Breast epithelium (tissue), 3 donors: Measurements from ENCODE around the gene ENG.

Experiments used
- CTCF ChIP-seq, 3 donors: fragments of 450-650 bp; IDR thresholded peaks; one replicate each; pipeline ENCODE4 v1.5.1; 2016 to 2017; ENCODE audit warnings: antibody characterized with exemption in 3 of 3, mild to moderate bottlenecking in 3 of 3, moderate library complexity in 3 of 3
- POLR2AphosphoS5 ChIP-seq, 3 donors: sonication (generic); formaldehyde crosslinking; IDR thresholded peaks; one replicate each; pipeline ENCODE4 v1.6.1; 2017; ENCODE audit warnings: antibody characterized with exemption in 3 of 3

GRCh38 chr9:127771570-127772189 is 82.8 kb downstream of the ENG start:
- no peak for TF ChIP-seq CTCF (IDR thresholded peaks at IDR 0.05)
- TF ChIP-seq POLR2AphosphoS5 (IDR thresholded peaks at IDR 0.05) = no peak
